ENCODE measurements around the gene GARIN1A. TPM values are rescaled to one million over a fixed set of nuclear protein-coding genes. Genes with fewer than 3 reads are reported as not detected.

GARIN1A gene
- total and polyA plus RNA-seq, 10 of the 15 experiments (the other 5 are each of a cell fraction or from before 2014, with no cell fraction given): 0.04 to 0.43 (median 0.23) TPM; not detected in 1

DNA sequence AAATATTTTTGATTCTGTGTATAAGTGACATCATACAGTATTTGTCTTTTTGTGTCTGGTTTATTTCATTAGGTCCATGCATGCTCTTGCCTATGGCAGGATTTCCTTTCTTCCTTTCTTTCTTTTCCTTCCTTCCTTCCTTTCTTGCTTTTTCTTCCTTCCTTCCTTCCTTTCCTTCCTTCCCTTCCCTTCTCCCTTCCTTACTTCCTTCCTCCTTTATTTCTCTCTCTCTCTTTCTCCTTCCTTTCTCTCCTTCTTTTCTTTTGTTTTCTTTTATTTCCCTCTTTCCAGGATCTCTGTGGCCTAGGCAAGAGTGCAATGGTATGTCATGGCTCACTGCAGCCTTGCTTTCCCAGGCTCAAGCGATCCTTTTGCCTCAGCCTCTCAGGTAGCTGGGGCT lies 35.7 kb downstream of the GARIN1A start:
- H3K27me3 ChIP-seq (replicated peaks in 1 of 2; ENCODE audit: control insufficient read depth in 2 of 2, insufficient read depth in 2 of 2, low read length in 1 of 2): no peaks in the 10 kb centered on the region
- no peak for FAIRE-seq
- intact Hi-C loops (cut with micrococcal nuclease; ENCODE audit: unreplicated experiment): no loop called here
- no peaks in the 10 kb centered on the region for H3K4me1 ChIP-seq (ENCODE audit: control insufficient read depth, insufficient read depth, low read length)
- H3K4me2 ChIP-seq (ENCODE audit: control insufficient read depth, insufficient read depth): no peak overlapping the region
- H4K20me1 ChIP-seq (ENCODE audit: control insufficient read depth, insufficient read depth): no peaks in the 10 kb centered on the region
- H2AFZ ChIP-seq (ENCODE audit: control insufficient read depth, low read depth, low read length): no peak overlapping the region
- no peaks in the 10 kb centered on the region for H3K9me3 ChIP-seq (replicated peaks; ENCODE audit: control insufficient read depth, insufficient read depth, low read length)
- 45% methylated on average over 1 of the region's 1 CpG for WGBS (ENCODE audit: insufficient coverage, insufficient replicate concordance, low lambda C conversion rate, missing lambda C conversion rate)
- H3K9ac ChIP-seq (ENCODE audit: control insufficient read depth, insufficient read depth, low read length): no peak overlapping the region
- BruUV-seq (replicated peaks): no TSS peak
- TF ChIP-seq ZNF217 (IDR thresholded peaks at IDR 0.05) (no peak), HDGF (IDR thresholded peaks at IDR 0.05) (no peak), DPF2 (IDR thresholded peaks at IDR 0.05) (no peak), SMAD5 (IDR thresholded peaks at IDR 0.05; ENCODE audit: low read depth) (no peak), EGR1 (IDR thresholded peaks at IDR 0.05; ENCODE audit: borderline replicate concordance in 1 of 2, low read depth in 2 of 2, low read length in 2 of 2) (no peak), ASH2L (IDR thresholded peaks at IDR 0.05; ENCODE audit: borderline replicate concordance, low read depth) (no peak), RFX5 (IDR thresholded peaks at IDR 0.05; ENCODE audit: low read depth, low read length) (no peak), RBBP5 (conservative IDR thresholded peaks at IDR 0.05) (no peak)
- TF ChIP-seq, protein P1, sequence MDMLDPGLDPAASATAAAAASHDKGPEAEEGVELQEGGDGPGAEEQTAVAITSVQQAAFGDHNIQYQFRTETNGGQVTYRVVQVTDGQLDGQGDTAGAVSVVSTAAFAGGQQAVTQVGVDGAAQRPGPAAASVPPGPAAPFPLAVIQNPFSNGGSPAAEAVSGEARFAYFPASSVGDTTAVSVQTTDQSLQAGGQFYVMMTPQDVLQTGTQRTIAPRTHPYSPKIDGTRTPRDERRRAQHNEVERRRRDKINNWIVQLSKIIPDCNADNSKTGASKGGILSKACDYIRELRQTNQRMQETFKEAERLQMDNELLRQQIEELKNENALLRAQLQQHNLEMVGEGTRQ (IDR thresholded peaks at IDR 0.05; ENCODE audit: borderline replicate concordance, low read depth, low read length): no peak
- TF ChIP-seq, protein P2, sequence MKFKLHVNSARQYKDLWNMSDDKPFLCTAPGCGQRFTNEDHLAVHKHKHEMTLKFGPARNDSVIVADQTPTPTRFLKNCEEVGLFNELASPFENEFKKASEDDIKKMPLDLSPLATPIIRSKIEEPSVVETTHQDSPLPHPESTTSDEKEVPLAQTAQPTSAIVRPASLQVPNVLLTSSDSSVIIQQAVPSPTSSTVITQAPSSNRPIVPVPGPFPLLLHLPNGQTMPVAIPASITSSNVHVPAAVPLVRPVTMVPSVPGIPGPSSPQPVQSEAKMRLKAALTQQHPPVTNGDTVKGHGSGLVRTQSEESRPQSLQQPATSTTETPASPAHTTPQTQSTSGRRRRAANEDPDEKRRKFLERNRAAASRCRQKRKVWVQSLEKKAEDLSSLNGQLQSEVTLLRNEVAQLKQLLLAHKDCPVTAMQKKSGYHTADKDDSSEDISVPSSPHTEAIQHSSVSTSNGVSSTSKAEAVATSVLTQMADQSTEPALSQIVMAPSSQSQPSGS (IDR thresholded peaks at IDR 0.05; ENCODE audit: low read length): no peak
- H3K36me3 ChIP-seq (ENCODE audit: control insufficient read depth in 2 of 2, insufficient read depth in 2 of 2, low read length in 1 of 2): no peaks in the 10 kb centered on the region
- ChIA-PET RAD21 (ENCODE audit: unreplicated experiment) (interaction anchor here (1.1 to 1.6 kb wide), 3 partner anchors 26 to 34 kb away, joined by 3 to 7 read pairs (median 5); no protein-coding TSS in a partner anchor), CTCF (interaction anchor here (0.6 to 1.5 kb wide), 3 partner anchors 33 to 1506 kb away, joined by 4 to 5 read pairs (median 4); partner anchors contain the start of gene GARIN1A), POLR2A (interaction anchor here (0.7 to 1.2 kb wide), 4 partner anchors 8 to 34 kb away, joined by 3 to 4 read pairs (median 3); no protein-coding TSS in a partner anchor), SMC1A (ENCODE audit: uncharacterized antibody, unreplicated experiment) (interaction anchor here (0.6 to 2.3 kb wide), 5 partner anchors 21 to 1303 kb away, joined by 3 to 9 read pairs (median 3); no protein-coding TSS in a partner anchor)
- no peak for DNase-seq (ENCODE audit: low read depth, low spot score)
- no peak overlapping the region for H3K4me3 ChIP-seq
- no peak for ATAC-seq
- in situ Hi-C loops (cut with MboI): no loop called here
- H3K79me2 ChIP-seq (ENCODE audit: control insufficient read depth, insufficient read depth, low read length): no peaks in the 10 kb centered on the region
- H3K27ac ChIP-seq (ENCODE audit: control insufficient read depth, insufficient read depth): no peak overlapping the region

All from GM12878 (cell line).